Right atrium auricular region (tissue), 2 donors: ENCODE measurements around the gene GPR15LG. TPM values are rescaled to one million over a fixed set of nuclear protein-coding genes. Genes with fewer than 3 reads are reported as not detected.
A peak's percentile ranks its signal among the peaks of the same experiment; 100 is the strongest.

ENCODE experiments used
- DNase-seq: peaks from one replicate; pipeline ENCODE4 v3.0.0-alpha.2; 2019; ENCODE audit warnings: low spot score
- H3K27ac ChIP-seq, 2 donors: fragments of 200-600 bp; sonication (generic); 1 replicate in 1 of 2; 2 replicates in 1 of 2; pipeline ENCODE4 v1.5.1; 2016 to 2019
- H3K27me3 ChIP-seq, 2 donors: fragments of 200-600 bp; sonication (generic); one replicate each; pipeline versions ENCODE4 v1.5.1 to v1.6.0; 2017 to 2019
- H3K36me3 ChIP-seq: fragments of 200-600 bp; sonication (generic); one replicate; pipeline ENCODE4 v1.5.1; 2016
- H3K4me1 ChIP-seq, 2 donors: fragments of 200-600 bp; sonication (generic); one replicate each; pipeline versions ENCODE4 v1.5.1 to v1.6.0; 2017 to 2019
- H3K4me3 ChIP-seq, 2 donors: fragments of 200-600 bp; sonication (generic); 1 replicate in 1 of 2; 2 replicates in 1 of 2; pipeline ENCODE4 v1.5.1; 2017 to 2019; ENCODE audit warnings: mild to moderate bottlenecking in 1 of 2, moderate library complexity in 1 of 2
- H3K9me3 ChIP-seq, 2 donors: fragments of 200-600 bp; sonication (generic); one replicate each; pipeline ENCODE4 v1.5.1; 2019
- total RNA-seq, 2 donors: library from RNA; depleted of rRNA; stranded (reverse); fragments of >200 nt; gene quantifications; one replicate each; pipeline ENCODE4 v1.1.0, GENCODE V29; 2016
- TF ChIP-seq, protein P1 (sequence below), 2 donors: fragments of 200-600 bp; sonication (generic); IDR thresholded peaks; one replicate each; pipeline ENCODE4 v1.5.1; 2019; ENCODE audit warnings: antibody characterized with exemption in 2 of 2

The GPR15LG gene
- total RNA-seq, 2 donors from 2014 or later: not detected

DNA sequence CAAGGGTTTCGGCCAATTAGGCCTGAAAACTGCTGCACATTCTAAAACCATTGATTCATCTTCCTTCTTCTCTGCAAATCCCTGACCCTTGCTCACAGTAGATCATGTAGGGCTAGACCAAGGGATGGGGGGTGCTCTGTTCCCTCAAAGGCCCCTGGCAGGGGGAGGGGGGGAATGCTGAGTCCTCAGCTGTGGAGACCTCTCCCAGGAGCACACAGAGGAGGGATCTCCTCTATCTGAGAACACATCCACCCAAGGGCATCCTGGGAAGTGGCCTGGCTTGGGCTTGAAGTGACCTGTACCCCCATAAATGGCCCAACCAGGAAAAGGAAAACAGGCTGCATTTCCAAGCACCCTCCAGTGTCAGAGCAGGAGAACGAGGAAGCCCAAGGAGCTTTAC, 19.7 kb downstream of the GPR15LG start:
- Histone ChIP-seq H3K27ac (no peak overlapping the region), H3K4me1 (peaks cover 0 to 16% of the 10 kb centered on the region in 2 donors), H3K36me3 (no peaks in the 10 kb centered on the region), H3K27me3 (no peaks in the 10 kb centered on the region), H3K9me3 (no peaks in the 10 kb centered on the region), H3K4me3 (no peak overlapping the region)
- TF ChIP-seq, protein P1, sequence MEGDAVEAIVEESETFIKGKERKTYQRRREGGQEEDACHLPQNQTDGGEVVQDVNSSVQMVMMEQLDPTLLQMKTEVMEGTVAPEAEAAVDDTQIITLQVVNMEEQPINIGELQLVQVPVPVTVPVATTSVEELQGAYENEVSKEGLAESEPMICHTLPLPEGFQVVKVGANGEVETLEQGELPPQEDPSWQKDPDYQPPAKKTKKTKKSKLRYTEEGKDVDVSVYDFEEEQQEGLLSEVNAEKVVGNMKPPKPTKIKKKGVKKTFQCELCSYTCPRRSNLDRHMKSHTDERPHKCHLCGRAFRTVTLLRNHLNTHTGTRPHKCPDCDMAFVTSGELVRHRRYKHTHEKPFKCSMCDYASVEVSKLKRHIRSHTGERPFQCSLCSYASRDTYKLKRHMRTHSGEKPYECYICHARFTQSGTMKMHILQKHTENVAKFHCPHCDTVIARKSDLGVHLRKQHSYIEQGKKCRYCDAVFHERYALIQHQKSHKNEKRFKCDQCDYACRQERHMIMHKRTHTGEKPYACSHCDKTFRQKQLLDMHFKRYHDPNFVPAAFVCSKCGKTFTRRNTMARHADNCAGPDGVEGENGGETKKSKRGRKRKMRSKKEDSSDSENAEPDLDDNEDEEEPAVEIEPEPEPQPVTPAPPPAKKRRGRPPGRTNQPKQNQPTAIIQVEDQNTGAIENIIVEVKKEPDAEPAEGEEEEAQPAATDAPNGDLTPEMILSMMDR (IDR thresholded peaks at IDR 0.05): no peak
- DNase-seq: no peak

- no peak overlapping the region for H3K27ac ChIP-seq
- no peak for DNase-seq
- H3K4me1 ChIP-seq: peaks cover 0 to 16% of the 10 kb centered on the region in 2 donors
- H3K9me3 ChIP-seq: no peaks in the 10 kb centered on the region
- TF ChIP-seq, protein P1 (IDR thresholded peaks at IDR 0.05): no peak
- peak overlapping the region; percentile 13 to 56 for H3K4me3 ChIP-seq
- no peaks in the 10 kb centered on the region for H3K36me3 ChIP-seq
- H3K27me3 ChIP-seq: no peaks in the 10 kb centered on the region
Measured at GRCh38 chr10:84193846-84194423, 20.3 kb downstream of the GPR15LG start.

DNA sequence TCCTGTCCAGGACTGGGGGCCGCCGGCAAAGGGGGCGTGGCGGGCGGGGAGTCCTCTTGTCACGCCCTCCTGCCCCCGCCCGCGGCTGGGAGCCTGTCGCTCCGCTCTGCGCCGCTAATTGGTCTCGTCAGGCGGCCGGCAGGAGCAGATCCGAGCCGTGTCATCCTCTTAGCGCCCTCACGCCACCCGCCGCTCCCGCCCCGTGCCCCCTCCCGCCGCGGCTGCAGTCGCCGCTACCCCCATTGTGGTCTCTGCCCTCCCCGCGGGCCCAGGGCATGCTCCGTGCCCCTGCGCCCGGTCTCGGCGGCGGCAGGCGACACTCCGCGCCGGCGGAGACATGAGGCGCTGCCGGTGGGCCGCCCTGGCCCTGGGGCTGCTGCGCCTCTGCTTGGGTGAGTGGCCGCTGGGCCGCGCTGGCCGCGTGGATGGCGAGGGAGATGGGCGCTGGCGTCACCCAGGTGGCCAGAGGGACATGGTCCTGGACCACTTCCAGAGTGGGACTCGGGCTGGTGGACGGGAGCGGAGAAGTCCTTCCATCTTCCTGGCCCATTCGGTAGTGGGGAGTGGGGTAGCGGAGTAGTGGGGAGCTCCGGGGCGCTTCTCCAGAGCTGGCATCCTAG, 20.9 kb downstream of the GPR15LG start, which contains the start of gene CDHR1:
TSS of gene CDHR1 (plus strand) at position 114 of the 620 bp plus-strand sequence. CDS start at position 338, 224 bp downstream.
- no peak for DNase-seq
- TF ChIP-seq, protein P1 (IDR thresholded peaks at IDR 0.05): no peak
- H3K27me3 ChIP-seq: no peaks in the 10 kb centered on the region

GRCh38 chr10:84195044-84195830, 21.6 kb downstream of the GPR15LG start:
- peak overlapping the region; percentile 13 to 56 for H3K4me3 ChIP-seq
- no peaks in the 10 kb centered on the region for H3K36me3 ChIP-seq
- H3K27ac ChIP-seq: no peak overlapping the region
- H3K27me3 ChIP-seq: no peaks in the 10 kb centered on the region
- DNase-seq: no peak
- H3K9me3 ChIP-seq: no peaks in the 10 kb centered on the region
- H3K4me1 ChIP-seq: peaks cover 0 to 16% of the 10 kb centered on the region in 2 donors
- TF ChIP-seq, protein P1 (IDR thresholded peaks at IDR 0.05): no peak

More for the DNA sequence above, 20.9 kb downstream of the GPR15LG start, which contains the start of gene CDHR1:
- Histone ChIP-seq H3K4me3 (peak within 1 kb of the TSS; percentile 13 to 56), H3K9me3 (no peaks in the 10 kb centered on the region), H3K27ac (no peak within 1 kb of the TSS), H3K4me1 (peaks cover 0 to 16% of the 10 kb centered on the region in 2 donors), H3K36me3 (no peaks in the 10 kb centered on the region)

DNA sequence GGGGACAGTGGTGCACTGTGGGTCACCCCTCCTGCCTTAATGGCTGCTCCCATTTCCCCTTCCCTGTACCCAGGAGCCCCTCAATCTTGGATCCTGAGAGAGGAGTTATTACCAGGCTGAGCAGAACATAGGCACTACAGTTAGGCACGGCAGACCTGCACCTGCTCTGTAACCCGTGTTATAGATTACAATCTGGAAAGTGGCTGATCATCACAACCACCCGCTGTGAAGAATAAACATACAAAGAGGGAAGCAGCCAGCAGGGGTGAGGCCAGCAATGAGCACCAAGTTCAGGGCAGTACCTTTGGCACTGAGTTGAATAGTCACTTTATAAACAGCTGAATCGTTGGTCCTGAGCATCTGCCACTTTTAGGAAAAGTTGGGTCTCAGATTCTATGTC, 22.5 kb downstream of the GPR15LG start:
- no peak overlapping the region for H3K27ac ChIP-seq
- H3K9me3 ChIP-seq: no peaks in the 10 kb centered on the region
- no peak overlapping the region for H3K4me3 ChIP-seq
- DNase-seq: no peak
- peaks cover 0 to 16% of the 10 kb centered on the region in 2 donors for H3K4me1 ChIP-seq
- TF ChIP-seq, protein P1 (IDR thresholded peaks at IDR 0.05): no peak
- no peaks in the 10 kb centered on the region for H3K36me3 ChIP-seq
- no peaks in the 10 kb centered on the region for H3K27me3 ChIP-seq
